Measurements from ENCODE around the gene VMP1. TPM values are rescaled to one million over a fixed set of nuclear protein-coding genes. Genes with fewer than 3 reads are reported as not detected.
"Not testable (repeated sequence)": the region's sequence is repeated elsewhere in the genome, so short reads cannot be mapped to it uniquely, and the experiment has no call there.

The VMP1 gene
- total RNA-seq, 1 donor from 2014 or later, result 126 TPM

DNA sequence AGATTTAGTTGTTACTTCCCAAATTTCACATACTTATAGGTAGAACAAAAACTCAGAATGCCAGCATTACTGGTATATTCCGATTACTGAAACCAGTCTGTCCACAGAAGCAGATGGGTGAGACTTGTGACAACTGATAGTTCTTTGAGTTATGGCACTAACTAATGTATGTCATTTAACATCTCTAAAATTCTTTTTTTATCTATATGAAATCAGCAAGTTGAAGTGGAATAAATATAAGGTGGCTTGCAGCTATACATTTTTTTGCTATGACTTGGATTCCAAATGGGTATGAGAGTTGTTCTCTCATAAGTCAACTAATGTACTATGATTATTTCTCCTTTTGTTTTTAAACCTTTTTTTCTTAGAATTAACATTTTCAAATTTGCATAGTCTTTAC is 69.1 kb downstream of the VMP1 start:
- DNase-seq (ENCODE audit: low read depth in 2 of 2), result no peak

DNA sequence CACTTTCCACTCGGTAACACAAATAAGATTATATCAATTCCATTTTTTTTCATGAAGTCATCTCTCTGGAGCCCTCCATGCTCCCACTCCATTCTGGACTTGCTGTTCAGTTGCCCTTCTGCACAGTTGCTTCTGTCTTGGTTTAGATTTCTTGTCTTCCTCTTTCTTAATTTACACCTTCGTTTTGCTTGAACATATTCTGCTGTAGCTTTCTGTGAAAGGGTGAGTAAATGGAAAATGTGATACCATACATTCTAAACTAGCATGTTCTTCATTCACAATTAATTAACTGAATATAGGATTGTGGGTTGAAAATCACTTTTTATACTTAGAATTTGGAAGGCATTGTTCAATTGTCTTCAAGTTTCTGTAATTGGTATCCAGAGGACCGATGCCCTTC is 69.6 kb downstream of the VMP1 start:
- no peak for DNase-seq (ENCODE audit: low read depth in 2 of 2)

DNA sequence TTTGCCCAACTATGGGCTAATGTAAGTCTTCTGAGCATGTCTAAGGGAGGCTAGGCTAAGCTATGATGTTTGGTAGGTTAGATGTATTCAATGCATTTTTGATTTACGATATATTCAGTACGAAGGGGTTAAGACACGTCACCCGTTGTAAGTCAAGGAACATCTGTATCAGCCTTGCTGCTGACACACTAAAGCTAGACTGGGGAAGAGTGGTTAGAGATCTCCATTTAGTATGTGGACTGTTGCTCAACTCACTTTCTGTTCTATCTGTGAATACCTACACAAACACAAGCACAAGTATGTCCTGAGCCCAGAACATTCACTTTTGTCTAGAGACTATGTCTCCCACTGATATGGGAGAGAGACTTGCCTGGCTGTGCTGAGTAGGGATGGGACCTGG is 71.5 kb downstream of the VMP1 start:
- DNase-seq (ENCODE audit: low read depth in 2 of 2), result no peak

DNA sequence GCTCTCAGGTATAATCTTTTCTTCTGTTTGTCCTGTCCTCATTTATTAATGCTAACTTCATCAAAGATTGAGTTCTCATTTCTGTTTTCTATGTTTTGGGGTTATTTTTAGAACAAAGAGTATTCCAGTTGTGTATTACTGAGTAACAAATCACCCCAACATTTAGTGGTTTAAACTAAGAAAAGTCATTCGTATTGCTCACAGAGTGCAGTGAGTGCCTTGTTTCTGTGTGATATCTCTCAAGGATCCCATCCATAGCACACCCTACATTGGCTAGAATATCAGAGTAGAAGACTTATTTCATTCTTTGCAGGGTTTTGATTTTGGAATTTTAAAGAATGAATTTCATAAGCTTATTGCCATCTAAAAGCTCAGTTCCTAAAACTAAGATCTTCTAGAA is 72.1 kb downstream of the VMP1 start:
- no peak for DNase-seq (ENCODE audit: low read depth in 2 of 2)

DNA sequence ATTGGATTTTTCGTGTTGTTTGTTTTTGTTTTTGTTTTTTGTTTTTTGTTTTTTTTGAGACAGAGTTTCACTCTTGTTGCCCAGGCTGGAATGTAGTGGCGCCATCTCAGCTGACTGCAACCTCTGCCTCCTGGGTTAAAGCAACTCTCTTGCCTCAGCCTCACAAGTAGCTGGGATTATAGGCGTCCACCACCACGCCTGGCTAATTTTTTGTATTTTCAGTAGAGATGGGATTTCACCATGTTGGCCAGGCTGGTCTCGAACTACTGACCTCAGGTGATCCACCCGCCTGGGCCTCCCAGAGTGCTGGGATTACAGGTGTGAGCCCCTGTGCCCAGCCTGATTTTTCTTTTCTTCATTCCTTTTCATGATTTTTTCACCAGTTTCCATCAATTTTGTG is 73.1 kb downstream of the VMP1 start:
- DNase-seq (ENCODE audit: low read depth in 2 of 2), result not testable (repeated sequence)

DNA sequence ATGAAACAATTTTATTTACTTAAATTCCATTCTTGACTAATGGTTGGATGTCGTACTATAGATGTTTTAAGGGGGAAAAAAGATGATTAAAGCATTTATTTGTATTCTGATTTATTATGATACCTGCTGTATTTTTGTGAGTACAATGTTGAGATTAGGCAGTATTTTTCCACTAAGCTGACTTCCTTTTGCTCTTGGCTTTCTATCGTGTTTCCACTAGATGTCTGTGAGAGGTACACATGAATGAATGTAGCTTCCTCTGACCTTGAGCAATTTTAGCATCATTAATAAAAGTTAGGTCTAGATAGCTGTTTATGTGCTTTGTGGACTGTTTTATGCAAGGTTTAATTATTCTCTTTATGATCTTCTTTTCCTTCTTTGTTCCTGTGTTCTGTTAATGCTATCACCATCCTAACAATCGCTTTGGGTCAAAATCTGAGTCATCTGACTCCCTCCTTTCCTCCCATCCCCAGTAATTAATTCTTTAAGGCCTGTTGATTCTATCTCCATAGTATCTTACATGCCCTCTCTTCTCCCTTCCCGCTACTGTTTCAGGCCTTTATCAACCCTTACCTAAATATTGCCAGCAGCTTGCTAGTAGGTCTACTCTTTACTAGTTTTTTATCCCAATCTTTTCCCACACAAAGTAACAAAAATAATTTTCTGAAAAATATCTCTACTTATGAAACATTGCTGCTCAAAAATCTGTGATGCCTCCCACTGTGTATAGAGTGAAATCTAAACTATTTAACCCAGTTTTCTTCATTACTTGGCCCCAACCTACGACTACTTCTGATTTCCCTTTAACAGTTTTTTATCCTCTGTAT is 76.0 kb downstream of the VMP1 start:
- DNase-seq (ENCODE audit: low read depth in 2 of 2), result peak; percentile 83 to 94

DNA sequence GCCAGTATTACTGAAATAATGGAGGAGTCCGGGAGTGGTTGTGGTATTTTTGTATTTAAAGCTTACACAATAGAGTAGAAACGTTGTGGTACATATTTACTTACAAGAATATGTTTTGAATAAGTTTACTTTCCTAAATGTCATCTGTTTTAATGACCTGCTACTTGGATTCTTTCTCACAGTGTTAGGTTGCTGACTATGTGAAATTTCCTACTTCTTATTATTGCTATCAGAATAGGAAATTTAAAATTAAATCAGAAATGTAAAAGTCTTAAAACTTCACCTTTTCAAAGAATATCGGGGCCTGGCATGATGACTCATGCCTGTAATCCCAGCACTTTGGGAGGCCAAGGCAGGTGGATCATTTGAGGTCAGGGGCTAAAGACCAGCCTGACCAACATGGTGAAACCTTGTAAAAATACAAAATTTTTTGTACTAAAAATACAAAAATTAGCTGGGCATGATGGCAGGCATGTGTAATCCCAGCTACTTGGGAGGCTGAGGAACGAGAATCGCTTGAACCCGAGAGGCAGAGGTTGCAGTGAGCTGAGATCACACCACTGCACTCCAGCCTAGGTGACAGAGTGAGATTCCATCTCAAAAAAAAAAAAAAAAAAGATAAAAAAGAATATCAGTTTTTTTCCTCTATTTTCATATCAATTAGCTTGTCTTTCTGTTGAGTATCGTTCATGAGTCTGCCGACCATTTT is 77.8 kb downstream of the VMP1 start:
- no peak for DNase-seq (ENCODE audit: low read depth in 2 of 2)

DNA sequence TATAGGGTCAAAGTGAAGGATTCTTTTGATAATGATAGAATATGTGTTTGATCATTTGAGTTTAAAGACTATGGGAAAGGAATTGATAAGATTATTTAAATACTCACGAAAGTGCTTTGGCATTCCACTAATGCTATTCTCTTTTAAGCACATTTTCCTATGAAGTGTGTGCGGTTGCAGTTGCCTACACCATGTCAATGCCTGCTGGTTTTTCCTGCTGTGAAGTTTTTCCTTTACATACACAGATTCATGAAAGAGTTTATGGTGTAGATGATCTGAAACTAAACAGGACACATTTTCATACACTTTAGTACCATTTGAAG is 78.7 kb downstream of the VMP1 start:
- DNase-seq (ENCODE audit: low read depth in 2 of 2), result no peak

DNA sequence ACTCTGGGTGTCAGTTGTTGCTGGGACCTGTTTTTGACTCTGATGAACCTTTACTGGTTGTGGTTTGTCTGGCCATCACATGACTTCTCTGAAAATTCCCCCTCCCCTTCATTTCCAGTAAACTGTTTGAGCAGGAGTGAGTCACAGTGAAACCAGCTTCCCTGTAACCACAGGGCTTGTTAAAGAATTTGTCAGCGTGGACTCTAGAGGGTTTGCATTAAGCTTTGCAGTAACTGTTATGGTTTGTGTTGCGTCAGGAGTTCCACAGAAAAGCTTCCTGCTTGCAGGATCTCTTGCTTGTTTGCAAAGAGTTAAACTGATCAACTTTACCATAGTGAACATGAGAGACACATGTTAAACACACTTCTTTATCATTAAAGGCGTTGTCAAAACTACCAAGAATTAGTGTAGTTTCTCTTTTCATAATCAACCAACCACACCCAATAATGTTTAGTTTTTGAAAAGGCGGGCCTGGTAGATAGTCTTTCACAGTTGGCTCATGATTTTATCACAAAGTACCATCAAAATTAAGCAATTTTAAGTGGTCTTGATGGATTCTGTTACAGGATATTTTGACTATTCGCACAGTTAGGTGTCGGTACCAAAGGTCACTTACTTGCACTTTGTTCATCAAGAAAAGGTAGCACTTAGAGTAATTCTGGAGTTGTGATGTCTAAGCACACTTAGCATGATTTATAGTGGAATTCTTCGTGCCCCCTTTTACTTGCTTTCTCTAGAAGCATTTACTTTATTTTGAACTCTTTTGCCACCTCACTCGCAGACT is 79.3 kb downstream of the VMP1 start:
- peak; percentile 95 to 99 for DNase-seq (ENCODE audit: low read depth in 2 of 2)

DNA sequence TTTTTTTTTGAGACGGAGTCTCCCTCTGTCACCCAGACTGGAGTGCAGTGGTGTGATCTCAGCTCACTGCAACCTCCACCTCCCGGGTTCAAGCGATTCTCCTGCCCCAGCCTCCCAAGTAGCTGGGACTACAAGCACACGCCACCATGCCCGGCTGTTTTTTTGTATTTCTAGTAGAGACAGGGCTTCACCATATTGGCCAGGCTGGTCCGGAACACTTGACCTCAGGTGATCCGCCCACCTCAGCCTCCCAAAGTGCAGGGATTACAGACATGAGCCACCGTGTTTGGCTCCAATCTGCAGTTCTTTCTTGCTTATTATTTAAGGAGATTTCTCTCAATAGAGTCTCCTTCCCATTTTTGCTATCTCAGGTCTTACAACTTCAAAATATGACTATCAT is 82.4 kb downstream of the VMP1 start:
- DNase-seq (ENCODE audit: low read depth in 2 of 2), result not testable (repeated sequence)

DNA sequence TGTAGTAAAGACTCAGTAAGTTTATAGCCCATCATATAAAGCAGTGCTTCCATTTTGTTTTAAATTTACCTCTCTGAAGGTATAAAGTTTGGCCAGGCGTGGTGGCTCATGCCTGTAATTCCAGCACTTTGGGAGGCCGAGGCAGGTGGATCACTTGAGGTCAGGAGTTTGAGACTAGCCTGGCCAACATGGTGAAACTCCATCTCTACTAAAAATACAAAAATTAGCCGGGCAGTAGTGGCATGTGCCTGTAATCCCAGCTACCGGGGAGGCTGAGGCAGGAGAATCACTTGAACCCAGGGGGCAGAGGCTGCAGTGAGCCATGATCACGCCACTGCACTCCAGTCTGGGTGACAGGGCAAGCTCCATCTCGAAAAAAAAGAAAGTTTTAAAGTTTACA is 83.0 kb downstream of the VMP1 start:
- DNase-seq (ENCODE audit: low read depth in 2 of 2), result not testable (repeated sequence)

DNA sequence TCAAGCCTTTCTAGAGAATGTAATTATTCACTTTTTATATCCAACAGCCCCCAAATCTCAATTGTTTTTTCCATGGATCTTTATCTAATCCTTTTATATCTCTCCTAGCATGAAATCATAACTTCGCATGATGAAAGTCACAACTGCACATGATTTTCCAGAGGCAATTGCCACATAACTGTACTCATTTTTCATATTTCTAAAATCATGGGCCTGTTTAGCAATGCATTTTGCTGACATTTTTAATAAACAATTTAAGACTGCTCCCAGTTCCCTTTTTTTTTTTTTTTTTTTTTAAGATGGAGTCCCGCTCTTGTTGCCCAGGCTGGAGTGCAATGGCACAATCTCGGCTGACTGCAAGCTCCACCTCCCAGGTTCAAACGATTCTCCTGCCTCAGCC is 83.5 kb downstream of the VMP1 start:
- DNase-seq (ENCODE audit: low read depth in 2 of 2), result no peak

DNA sequence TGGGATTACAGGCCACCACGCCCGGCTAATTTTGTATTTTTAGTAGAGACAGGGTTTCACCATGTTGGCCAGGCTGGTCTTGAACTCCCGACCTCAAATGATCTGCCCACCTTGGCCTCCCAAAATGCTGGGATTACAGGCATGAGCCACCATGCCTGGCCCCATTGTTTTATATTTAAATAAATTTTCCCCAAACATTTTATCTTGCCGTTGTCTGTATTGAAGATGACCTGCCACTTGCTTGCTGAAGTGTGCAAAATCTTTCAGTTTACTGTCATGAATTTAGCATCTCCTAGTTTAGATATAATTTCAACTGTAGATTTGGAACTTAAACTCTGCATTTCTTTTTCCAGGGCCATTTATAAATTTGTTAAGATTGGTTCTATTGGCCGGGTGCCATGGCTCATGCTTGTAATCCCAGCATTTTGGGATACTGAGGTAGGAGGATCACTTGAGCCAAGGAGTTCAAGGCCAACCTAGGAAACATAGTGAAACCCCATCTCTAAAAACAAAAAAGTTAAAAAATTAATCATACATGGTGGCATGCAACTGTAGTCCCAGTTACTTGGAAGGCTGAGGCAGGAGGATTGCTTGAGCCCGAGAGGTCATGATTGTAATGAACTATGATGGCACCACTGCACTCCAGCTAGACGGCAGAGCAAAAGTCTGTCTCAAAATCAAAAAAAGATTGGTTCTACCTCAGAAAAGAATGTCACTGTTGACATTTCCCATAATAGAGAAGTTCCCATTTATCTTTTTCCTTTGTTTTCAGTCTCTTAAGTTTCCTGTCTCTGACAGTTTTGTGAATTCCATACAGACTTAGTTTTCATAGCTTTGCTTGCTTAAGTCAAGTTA is 84.4 kb downstream of the VMP1 start:
- peak; percentile 69 to 94 for DNase-seq (ENCODE audit: low read depth in 2 of 2)

DNA sequence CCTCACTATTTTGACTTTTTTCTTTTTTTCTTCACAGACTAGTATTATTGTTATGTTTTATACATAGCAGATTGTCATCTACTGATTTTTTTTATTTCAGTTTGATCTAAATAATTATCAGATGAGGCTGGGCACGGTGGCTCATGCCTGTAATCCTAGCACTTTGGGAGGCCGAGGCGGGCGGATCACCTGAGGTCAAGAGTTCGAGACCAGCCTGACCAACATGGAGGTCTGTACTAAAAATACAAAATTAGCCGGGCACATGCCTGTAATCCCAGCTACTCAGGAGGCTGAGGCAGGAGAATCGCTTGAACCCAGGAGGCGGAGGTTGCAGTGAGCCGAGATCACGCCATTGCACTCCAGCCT is 85.0 kb downstream of the VMP1 start:
- not testable (repeated sequence) for DNase-seq (ENCODE audit: low read depth in 2 of 2)

DNA sequence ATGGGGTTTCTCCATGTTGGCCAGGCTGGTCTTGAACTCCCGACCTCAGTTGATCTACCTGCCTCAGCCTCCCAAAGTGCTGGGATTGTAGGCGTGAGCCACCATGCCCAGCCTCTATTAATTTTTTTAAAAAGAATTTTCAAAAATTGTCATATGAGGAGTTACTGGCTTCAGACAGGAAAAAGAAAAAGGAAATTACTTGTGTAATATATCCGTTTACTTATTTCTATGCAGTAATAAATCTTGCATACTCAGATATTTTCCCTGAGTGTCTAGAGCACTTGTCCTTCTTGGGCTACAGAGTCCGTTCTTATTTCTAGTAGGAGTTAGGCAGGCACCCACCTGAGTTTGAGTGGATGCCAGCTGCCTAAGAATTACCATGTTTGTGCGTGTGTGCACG is 85.8 kb downstream of the VMP1 start:
- no peak for DNase-seq (ENCODE audit: low read depth in 2 of 2)

DNA sequence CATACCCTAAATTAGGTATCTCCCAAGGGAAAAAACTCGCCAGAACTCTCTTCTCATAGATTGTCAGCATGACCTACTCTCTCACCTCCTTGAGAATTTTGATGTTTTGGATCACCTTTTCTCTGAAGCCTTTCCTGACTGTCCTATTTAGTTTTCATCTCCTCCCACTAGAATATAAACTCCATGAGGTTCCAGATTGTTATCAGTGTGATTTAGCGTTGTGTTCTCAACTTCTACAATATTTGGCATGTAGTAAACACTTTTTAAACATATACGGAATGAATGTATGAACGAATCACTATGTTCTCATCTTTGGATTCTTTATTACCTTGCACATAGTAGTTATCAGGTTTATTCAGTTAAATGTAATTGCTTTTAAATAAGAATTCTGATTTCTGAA is 88.7 kb downstream of the VMP1 start:
- no peak for DNase-seq (ENCODE audit: low read depth in 2 of 2)

DNA sequence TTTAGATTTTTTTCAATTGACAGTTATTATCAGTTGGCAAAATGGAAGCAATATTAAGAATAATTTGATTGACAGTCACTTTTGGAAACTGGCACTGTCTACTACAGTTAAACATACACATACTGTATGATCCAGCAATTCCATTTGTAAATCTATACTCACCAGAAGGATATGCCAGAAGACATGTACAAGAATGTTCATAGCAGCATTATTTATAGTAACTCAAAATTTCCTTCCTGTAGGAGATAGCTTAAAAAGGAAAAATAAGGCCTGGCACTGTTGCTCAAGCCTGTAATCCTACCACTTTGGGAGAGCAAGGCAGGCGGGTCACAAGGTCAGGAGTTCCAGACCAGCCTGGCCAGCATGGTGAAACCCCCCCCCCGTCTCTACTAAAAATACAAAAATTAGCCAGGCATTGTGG is 89.3 kb downstream of the VMP1 start:
- DNase-seq (ENCODE audit: low read depth in 2 of 2), result peak in 1 of 2 donors; percentile 50

DNA sequence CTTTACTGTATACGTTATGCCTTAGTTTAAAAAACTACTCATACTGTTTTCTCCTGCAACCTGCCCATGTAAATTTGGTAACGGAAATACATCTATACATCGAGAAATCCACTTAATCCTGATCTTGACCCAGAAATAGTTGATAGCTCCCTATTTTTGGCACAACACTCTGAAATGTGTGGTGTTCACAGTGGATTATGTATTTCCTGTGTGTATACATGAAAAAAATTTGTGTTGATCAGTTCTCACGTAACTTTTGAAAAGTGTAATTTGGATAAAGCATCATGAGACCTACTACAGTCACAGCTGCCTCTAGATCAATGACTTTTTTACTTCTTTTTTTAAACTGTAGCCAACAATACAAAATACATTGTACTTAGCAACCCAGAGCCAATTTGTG is 90.7 kb downstream of the VMP1 start:
- DNase-seq (ENCODE audit: low read depth in 2 of 2), result peak in 1 of 2 donors; percentile 37

DNA sequence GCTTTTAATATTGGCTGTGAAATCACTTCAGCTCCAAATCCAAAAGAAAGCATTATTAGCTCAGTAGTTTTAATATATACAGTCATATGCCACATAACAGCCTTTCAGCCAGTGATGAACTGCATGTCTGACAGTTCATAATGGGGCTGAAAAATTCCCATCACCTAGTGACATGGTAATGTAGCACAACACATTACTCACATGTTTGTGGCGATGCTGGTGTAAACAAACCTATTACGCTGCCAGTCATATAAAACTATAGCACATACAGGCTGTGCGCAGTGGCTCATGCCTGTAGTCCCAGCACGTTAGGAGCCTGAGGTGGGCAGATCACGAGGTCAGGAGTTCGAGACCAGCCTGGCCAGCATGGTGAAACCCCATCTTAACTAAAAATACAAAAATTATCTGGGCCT is 93.1 kb downstream of the VMP1 start:
- DNase-seq (ENCODE audit: low read depth in 2 of 2), result peak in 1 of 2 donors; percentile 44

DNA sequence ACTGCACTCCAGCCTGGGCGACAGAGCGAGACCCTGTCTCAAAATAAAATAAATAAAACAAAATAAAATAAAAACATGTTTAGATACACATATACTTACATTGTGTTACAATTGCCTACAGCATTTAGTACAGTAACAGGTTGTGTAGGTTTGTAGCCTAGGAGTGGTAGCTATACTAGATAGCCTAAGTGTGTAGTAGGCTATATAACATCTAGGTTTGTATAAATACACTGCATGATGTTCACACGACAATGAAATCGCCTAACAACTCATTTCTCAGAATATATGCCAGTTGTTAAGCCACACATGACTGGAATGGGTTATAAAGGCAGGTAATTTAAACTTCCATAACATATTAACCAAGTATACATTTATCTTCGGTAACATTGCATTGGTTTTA is 94.7 kb downstream of the VMP1 start:
- DNase-seq (ENCODE audit: low read depth in 2 of 2), result no peak

DNA sequence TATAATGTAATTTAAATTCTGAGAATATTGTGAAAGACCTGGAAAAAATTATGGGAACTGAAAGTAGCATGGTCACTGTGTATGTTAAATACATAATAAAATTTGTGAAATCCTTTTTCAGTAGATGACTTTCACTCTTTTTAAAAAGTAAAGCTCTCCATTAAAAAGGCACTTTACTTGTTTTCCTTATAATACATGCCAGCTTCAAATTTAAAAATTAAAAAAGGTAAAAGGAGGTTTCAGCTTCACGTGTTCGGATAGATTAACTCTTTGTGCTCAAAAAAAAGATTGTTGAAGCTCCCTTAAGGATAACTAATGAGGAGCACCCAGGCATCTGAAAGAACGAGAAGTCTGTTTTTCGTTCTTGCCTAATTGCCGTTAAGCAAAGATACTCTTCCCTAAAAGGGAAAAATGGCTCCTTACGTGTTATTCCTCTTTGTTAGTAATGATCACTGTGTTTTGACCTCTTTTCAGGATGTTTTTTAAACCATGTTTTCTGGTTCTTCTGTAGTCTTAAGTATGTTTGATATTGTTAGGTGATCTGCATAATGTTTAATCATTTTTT is 97.5 kb downstream of the VMP1 start:
- DNase-seq (ENCODE audit: low read depth in 2 of 2), result no peak
